RWPE1 (cell line): ENCODE data around the gene ZFP62.

ENCODE experiments used
- CTCF ChIA-PET: fragments of 350-600 bp; sonication (Branson Sonifier 250); formaldehyde crosslinking; extraction: SDS; loops from one replicate; lab custom pipeline; 2021; lab: Yijun Ruan, JAX
- POLR2A ChIA-PET: fragments of 400-600 bp; formaldehyde crosslinking; extraction: SDS; loops from one replicate; lab custom pipeline; 2020; ENCODE audit warnings: antibody characterized with exemption; ENCODE audit not compliant: low non-redundant PET; lab: Yijun Ruan, JAX
- DNase-seq: peaks from one replicate; pipeline ENCODE4 v3.0.0; 2012; ENCODE audit warnings: low spot score
- H3K27ac ChIP-seq: fragments of 450-650 bp; 2 replicates; pipeline ENCODE4 v1.5.1; 2017
- CTCF ChIP-seq: fragments of 450-650 bp; conservative IDR thresholded peaks from 2 replicates; pipeline ENCODE4 v1.5.1; 2017; ENCODE audit warnings: low read depth, mild to moderate bottlenecking

Gene ZFP62

GRCh38 chr5:180853848-180854176 is 7.3 kb downstream of the ZFP62 start:
- H3K27ac ChIP-seq, result no peak overlapping the region
- ChIA-PET POLR2A (no interaction called here), CTCF (no interaction called here)
- no peak for DNase-seq
- TF ChIP-seq CTCF, result no peak

DNA sequence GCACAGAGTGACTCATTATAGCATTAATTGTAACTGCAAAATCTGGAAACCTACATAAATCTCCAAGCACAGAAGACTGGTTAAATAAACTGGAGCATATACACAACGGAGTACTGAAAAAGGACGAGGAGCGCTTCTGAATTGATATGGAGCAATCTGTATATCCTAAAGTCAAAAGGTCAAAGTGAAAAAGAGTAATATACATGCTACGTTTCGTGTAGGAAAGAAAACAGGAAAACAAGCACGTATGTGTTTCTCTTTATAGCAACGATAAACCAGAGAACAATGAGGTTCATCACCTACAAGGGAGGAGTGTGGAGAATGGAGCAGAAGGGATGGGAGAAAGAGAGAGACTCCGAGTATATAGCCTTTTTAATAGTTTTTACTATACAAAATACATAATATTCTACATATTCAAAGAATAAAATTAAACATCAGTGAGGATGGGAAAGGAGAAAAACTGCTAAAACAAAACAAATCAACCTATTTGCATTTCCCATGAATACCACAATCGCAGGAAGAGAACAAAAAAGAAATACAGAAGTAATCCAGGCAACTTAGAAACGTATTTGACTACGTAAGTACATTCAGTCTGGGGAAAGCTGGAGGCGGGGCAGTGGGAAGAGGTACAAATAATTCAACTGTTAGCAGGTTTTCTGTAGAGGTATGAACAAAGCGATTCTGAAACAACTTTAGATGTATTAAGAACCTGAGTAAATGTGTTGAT is 7.8 kb downstream of the ZFP62 start:
- TF ChIP-seq CTCF, result no peak
- no peak overlapping the region for H3K27ac ChIP-seq
- ChIA-PET CTCF (no interaction called here), POLR2A (no interaction called here)
- DNase-seq, result no peak

GRCh38 chr5:180852495-180852894 is 8.6 kb downstream of the ZFP62 start:
- DNase-seq, result no peak
- ChIA-PET CTCF (no interaction called here), POLR2A (interaction anchor here (0.6 kb wide), 1 partner anchor 22 kb away, joined by 3 read pairs; no protein-coding TSS in a partner anchor)
- no peak overlapping the region for H3K27ac ChIP-seq
- TF ChIP-seq CTCF, result no peak

- ChIA-PET POLR2A (interaction anchor here (0.7 kb wide), 1 partner anchor 21 kb away, joined by 3 read pairs; no protein-coding TSS in a partner anchor), CTCF (interaction anchor here (0.5 kb wide), 1 partner anchor 431 kb away, joined by 3 read pairs; no protein-coding TSS in a partner anchor)
- TF ChIP-seq CTCF, result no peak
- no peak for DNase-seq
- H3K27ac ChIP-seq, result no peak overlapping the region
These were observed 10.5 kb downstream of the ZFP62 start for GRCh38 chr5:180850434-180851078.

GRCh38 chr5:180849827-180850226 is 11.2 kb downstream of the ZFP62 start:
- no peak for DNase-seq
- POLR2A ChIA-PET, result no interaction called here
- no peak overlapping the region for H3K27ac ChIP-seq
- CTCF ChIA-PET, result no interaction called here
- no peak for TF ChIP-seq CTCF

DNA sequence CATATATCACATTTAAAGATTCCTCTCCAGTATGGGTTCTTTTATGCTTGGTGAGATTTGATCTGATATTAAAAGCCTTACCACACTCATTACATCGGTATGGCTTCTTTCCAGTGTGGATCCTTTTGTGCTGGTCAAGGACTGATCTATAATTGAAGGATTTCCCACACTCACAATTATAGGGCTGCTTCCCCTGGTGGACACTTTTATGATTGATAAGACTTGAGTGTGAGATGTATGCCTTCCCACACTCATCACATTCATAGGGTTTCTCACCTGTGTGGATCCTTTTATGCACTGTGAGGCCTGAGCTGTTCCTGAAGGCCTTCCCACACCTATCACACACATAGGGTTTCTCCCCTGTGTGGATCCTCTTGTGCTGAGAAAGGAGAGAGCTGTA is 12.2 kb downstream of the ZFP62 start:
- H3K27ac ChIP-seq, result no peak overlapping the region
- POLR2A ChIA-PET, result no interaction called here
- DNase-seq, result no peak
- CTCF ChIA-PET, result no interaction called here
- no peak for TF ChIP-seq CTCF
